ENCODE data around the gene ELMO1. TPM values are rescaled to one million over a fixed set of nuclear protein-coding genes. Genes with fewer than 3 reads are reported as not detected.

Gene ELMO1
- total and polyA plus RNA-seq, 2 experiments from 2014 or later: 19.7 to 28.7 TPM

- no peaks in the 10 kb centered on the region for H3K9me2 ChIP-seq (replicated peaks; ENCODE audit: insufficient read depth)
- WGBS (ENCODE audit: low lambda C conversion rate, missing lambda C conversion rate): 75% methylated on average over 5 of the region's 5 CpGs
- no peaks in the 10 kb centered on the region for H3K79me2 ChIP-seq
- H3K4me1 ChIP-seq (ENCODE audit: insufficient read depth): no peaks in the 10 kb centered on the region
- no peaks in the 10 kb centered on the region for H4K20me1 ChIP-seq (ENCODE audit: insufficient read depth, poor library complexity, severe bottlenecking)
- H2AFZ ChIP-seq: no peak overlapping the region
- H3K4me2 ChIP-seq: no peak overlapping the region
- H3K27me3 ChIP-seq: no peaks in the 10 kb centered on the region
- TF ChIP-seq EZH2phosphoT487 (IDR thresholded peaks at IDR 0.05; ENCODE audit: low read depth, severe bottlenecking, unreplicated experiment): no peak
- no peaks in the 10 kb centered on the region for H3K9me3 ChIP-seq (ENCODE audit: low read depth)
- no peaks in the 10 kb centered on the region for H3K36me3 ChIP-seq (replicated peaks; ENCODE audit: insufficient read depth, low read depth)
- no peak overlapping the region for H3K27ac ChIP-seq
- no peak for DNase-seq (ENCODE audit: low spot score)
- H3K4me3 ChIP-seq: no peak overlapping the region
These were observed 523.5 kb downstream of the ELMO1 start for GRCh38 chr7:36925207-36925606.

- no peak overlapping the region for H2AFZ ChIP-seq
- H3K79me2 ChIP-seq: no peaks in the 10 kb centered on the region
- H4K20me1 ChIP-seq (ENCODE audit: insufficient read depth, poor library complexity, severe bottlenecking): no peaks in the 10 kb centered on the region
- no peaks in the 10 kb centered on the region for H3K9me3 ChIP-seq (ENCODE audit: low read depth)
- no peak overlapping the region for H3K4me3 ChIP-seq
- H3K4me2 ChIP-seq: no peak overlapping the region
- H3K4me1 ChIP-seq (ENCODE audit: insufficient read depth): no peaks in the 10 kb centered on the region
- TF ChIP-seq EZH2 (IDR thresholded peaks at IDR 0.05; ENCODE audit: borderline replicate concordance): no peak
- no peak for TF ChIP-seq CTCF (IDR thresholded peaks at IDR 0.05; ENCODE audit: poor library complexity)
- TF ChIP-seq EZH2phosphoT487 (IDR thresholded peaks at IDR 0.05; ENCODE audit: low read depth, severe bottlenecking, unreplicated experiment): no peak
- H3K27ac ChIP-seq: no peak overlapping the region
- H3K27me3 ChIP-seq: no peaks in the 10 kb centered on the region
- WGBS (ENCODE audit: low lambda C conversion rate, missing lambda C conversion rate): 84% methylated on average over 3 of the region's 3 CpGs
- no peaks in the 10 kb centered on the region for H3K36me3 ChIP-seq (replicated peaks; ENCODE audit: insufficient read depth, low read depth)
- H3K9me2 ChIP-seq (replicated peaks; ENCODE audit: insufficient read depth): no peaks in the 10 kb centered on the region
- DNase-seq (ENCODE audit: low spot score): no peak
These were observed 524.7 kb downstream of the ELMO1 start for GRCh38 chr7:36923943-36924436.

GRCh38 chr7:36923185-36923584, 525.5 kb downstream of the ELMO1 start:
- no peak overlapping the region for H2AFZ ChIP-seq
- H3K27ac ChIP-seq: peak overlapping the region; percentile 0
- no peaks in the 10 kb centered on the region for H3K9me3 ChIP-seq (ENCODE audit: low read depth)
- no peaks in the 10 kb centered on the region for H3K36me3 ChIP-seq (replicated peaks; ENCODE audit: insufficient read depth, low read depth)
- DNase-seq (ENCODE audit: low spot score): no peak
- TF ChIP-seq EZH2 (IDR thresholded peaks at IDR 0.05; ENCODE audit: borderline replicate concordance) (no peak), EZH2phosphoT487 (IDR thresholded peaks at IDR 0.05; ENCODE audit: low read depth, severe bottlenecking, unreplicated experiment) (no peak), CTCF (IDR thresholded peaks at IDR 0.05; ENCODE audit: poor library complexity) (no peak)
- no peaks in the 10 kb centered on the region for H4K20me1 ChIP-seq (ENCODE audit: insufficient read depth, poor library complexity, severe bottlenecking)
- no peaks in the 10 kb centered on the region for H3K27me3 ChIP-seq
- no peaks in the 10 kb centered on the region for H3K79me2 ChIP-seq
- H3K9me2 ChIP-seq (replicated peaks; ENCODE audit: insufficient read depth): no peaks in the 10 kb centered on the region
- no peaks in the 10 kb centered on the region for H3K4me1 ChIP-seq (ENCODE audit: insufficient read depth)
- no peak overlapping the region for H3K4me2 ChIP-seq
- H3K4me3 ChIP-seq: no peak overlapping the region

- TF ChIP-seq EZH2 (IDR thresholded peaks at IDR 0.05; ENCODE audit: borderline replicate concordance) (no peak), EZH2phosphoT487 (IDR thresholded peaks at IDR 0.05; ENCODE audit: low read depth, severe bottlenecking, unreplicated experiment) (no peak), CTCF (IDR thresholded peaks at IDR 0.05; ENCODE audit: poor library complexity) (no peak)
- DNase-seq (ENCODE audit: low spot score): no peak
- H3K79me2 ChIP-seq: no peaks in the 10 kb centered on the region
- no peaks in the 10 kb centered on the region for H3K36me3 ChIP-seq (replicated peaks; ENCODE audit: insufficient read depth, low read depth)
- no peaks in the 10 kb centered on the region for H3K9me3 ChIP-seq (ENCODE audit: low read depth)
- 100% methylated on average over 1 of the region's 1 CpG for WGBS (ENCODE audit: low lambda C conversion rate, missing lambda C conversion rate)
- no peaks in the 10 kb centered on the region for H3K4me1 ChIP-seq (ENCODE audit: insufficient read depth)
- H3K4me3 ChIP-seq: no peak overlapping the region
- H4K20me1 ChIP-seq (ENCODE audit: insufficient read depth, poor library complexity, severe bottlenecking): no peaks in the 10 kb centered on the region
- no peak overlapping the region for H2AFZ ChIP-seq
- H3K27ac ChIP-seq: no peak overlapping the region
- H3K9me2 ChIP-seq (replicated peaks; ENCODE audit: insufficient read depth): no peaks in the 10 kb centered on the region
- no peak overlapping the region for H3K4me2 ChIP-seq
- H3K27me3 ChIP-seq: no peaks in the 10 kb centered on the region
These were observed 528.2 kb downstream of the ELMO1 start for GRCh38 chr7:36920433-36920832.

Data from hepatocyte (in vitro differentiated cells).